ENCODE data around the gene ADAM12.

ADAM12 gene

GRCh38 chr10:126215746-126216631 lies 172.3 kb downstream of the ADAM12 start:
- no peak for DNase-seq

- no peak for DNase-seq
Measured at GRCh38 chr10:126214679-126215078, 173.6 kb downstream of the ADAM12 start.

DNA sequence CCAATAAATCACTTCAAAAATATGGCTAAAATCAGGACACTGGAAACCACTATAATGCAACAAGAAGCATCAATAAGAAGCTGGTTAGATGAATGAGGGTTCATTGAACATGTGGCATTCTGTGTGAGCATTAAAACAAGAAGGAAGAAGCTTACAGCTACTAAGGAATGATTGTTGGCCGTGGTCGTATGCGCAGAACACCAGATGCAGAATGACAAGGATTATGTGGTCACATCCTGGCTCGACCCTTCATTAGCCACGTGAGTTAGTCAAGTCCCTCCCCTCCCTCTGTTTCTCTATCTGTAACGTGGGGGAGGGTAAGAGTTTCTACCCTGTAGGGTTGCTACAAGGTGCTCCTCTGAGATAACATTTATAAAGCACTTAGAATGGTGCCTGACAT lies 174.3 kb downstream of the ADAM12 start:
- no peak for DNase-seq

DNA sequence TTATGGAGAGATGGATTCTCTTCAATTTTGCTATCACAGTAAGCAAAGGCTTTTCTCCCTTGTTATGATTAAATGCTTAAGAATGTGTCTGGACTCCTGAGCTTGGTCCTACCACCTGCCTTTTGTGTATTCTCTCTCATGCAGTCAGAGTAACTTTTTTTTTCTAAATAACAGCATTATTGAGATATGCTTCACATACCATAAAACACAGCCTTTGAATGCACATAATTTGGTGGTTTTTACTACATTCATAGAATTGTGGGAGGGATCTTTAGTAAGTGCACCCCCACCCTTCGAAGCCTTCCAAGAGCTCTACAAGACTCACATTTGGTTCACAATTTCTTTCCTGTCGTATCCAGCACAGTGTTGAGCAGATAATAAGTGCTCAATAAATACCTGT lies 175.5 kb downstream of the ADAM12 start:
- no peak for DNase-seq

DNA sequence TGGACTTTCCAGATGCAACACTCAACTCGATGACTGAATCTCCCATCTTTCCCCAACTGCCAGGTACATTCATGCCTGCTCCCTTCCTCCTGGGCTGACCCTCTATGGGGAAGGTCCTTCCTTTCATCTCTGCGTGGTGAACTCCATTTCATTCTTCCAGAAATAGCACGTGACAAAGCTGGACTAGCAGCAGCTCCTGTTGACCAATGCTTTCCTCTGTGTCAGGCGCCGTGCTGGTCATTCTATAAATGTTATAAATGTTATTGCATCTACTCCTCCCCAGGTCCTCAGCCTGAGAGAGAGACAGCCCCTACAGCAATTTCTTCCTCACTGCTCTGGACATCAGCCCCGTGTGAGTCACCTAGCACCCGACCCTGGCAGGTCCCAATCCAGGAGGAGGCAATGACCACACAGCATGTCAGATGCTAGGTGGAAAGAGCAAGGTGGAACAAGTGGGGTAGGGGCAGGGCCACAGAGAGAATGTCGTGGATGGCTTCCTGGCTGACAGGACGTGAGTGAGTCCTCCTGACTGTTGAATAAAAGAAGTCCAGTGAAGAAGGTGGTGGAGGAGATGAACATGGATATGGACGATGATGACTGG lies 178.1 kb downstream of the ADAM12 start:
- DNase-seq = no peak

GRCh38 chr10:126209451-126209850 lies 178.8 kb downstream of the ADAM12 start:
- no peak for DNase-seq

GRCh38 chr10:126208726-126209302 lies 179.5 kb downstream of the ADAM12 start:
- no peak for DNase-seq

DNA sequence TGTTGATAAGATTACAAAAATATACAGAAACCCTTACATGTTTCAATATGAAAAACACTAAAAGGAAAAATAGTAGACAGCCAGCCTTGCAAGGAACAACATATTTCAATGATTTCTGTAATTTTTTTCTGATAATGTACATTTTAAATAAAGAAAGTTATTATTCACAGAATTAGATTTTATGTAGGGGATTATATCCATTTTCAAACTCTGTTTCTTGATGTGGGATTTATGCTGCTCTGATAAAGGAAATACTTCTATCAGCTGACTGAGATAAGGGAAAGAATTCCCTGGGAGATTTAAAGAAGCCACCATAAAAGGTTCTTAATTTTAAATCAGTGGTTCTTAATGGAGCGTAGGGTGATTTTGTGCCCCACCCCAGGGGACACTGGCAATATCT lies 180.4 kb downstream of the ADAM12 start:
- no peak for DNase-seq

DNA sequence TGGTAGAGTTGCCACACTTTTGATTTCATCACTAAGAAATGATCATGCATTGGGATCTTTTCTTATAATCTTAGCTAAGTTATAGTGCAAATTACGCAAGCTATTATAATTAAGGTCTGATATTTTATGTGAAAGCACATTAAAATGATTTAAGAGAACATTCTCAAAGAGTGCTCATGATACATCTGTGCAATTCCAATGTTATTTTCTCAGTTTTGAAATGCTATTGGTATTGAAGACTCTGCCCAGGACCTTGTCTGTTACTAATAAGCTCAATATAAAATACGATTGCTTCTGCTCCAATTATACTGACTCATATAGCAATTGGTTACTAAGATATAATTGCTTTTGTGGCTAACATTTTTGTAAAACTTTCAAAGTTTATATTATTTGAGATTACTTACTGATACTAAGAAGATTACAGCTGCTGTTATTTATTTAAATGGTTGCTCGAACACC lies 180.9 kb downstream of the ADAM12 start:
- no peak for DNase-seq

- no peak for DNase-seq
Measured at GRCh38 chr10:126205486-126206205, 182.6 kb downstream of the ADAM12 start.

- DNase-seq = no peak
Measured at GRCh38 chr10:126204320-126204719, 184.0 kb downstream of the ADAM12 start.

DNA sequence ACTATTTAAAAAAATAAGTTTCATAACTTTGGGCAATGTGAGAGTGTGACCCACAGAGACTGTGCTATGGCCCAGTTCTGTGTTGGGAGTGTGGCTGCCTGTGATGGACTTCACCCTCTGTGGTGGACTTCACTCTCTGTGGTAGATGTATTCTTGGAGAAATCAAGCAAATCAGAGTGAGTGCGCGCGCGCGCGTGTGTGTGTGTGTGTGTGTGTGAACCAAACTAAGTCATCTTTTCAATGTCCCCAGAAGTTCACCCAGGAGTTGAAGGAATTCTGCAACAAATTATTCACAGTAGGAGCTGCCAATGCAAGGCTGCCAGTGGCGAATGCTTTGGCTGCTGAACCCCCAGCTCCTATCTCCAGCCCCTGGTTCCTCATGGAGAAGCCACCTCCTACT lies 184.5 kb downstream of the ADAM12 start:
- DNase-seq = no peak

- no peak for DNase-seq
Measured at GRCh38 chr10:126201603-126202002, 186.7 kb downstream of the ADAM12 start.

- DNase-seq = no peak
Measured at GRCh38 chr10:126199221-126199998, 188.9 kb downstream of the ADAM12 start.

DNA sequence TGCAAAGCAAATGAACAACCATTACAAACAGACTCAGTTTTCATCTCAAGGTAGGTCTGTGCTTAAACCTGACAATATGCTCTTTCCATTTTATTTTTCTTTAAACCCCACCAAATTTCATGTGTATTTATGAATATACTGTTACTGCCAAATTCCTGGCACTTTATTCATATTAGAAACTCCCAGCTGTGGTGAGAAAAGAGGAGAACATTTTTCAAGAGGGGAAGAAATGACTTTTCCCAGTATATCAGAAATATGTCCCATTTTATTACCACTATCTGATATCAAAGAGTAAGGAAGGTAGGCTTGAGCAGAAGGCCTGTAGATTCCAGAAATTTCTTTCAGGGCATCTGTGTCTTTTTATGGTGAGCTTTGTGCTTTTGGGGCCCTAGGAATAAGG lies 189.6 kb downstream of the ADAM12 start:
- DNase-seq = no peak

DNA sequence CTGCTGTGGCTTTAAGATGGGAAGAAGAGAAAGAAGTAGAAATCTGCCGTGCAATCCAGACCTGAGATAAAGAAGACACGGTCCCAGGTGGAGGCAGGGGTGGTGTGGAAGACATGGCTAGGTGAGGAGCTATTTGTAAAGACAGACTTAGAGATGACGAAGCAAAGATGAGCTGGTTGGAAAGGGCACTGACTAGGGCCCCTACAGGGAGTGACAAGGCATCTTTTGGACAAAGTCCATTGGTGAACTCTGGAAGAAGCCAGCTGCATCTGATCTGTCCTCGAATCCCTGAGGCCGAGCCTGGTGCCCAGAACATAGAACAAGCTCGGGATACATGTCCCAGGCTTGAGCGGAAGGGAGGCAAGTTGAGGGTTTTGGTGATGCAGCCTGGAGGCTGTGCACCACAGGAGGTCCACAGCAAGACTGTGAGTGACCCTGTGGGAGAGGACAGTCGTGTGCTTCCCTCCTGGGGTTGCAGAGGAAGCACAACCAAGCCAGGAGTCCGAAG lies 191.2 kb downstream of the ADAM12 start:
- DNase-seq = no peak

- no peak for DNase-seq
Measured at GRCh38 chr10:126196281-126196680, 192.0 kb downstream of the ADAM12 start.

DNA sequence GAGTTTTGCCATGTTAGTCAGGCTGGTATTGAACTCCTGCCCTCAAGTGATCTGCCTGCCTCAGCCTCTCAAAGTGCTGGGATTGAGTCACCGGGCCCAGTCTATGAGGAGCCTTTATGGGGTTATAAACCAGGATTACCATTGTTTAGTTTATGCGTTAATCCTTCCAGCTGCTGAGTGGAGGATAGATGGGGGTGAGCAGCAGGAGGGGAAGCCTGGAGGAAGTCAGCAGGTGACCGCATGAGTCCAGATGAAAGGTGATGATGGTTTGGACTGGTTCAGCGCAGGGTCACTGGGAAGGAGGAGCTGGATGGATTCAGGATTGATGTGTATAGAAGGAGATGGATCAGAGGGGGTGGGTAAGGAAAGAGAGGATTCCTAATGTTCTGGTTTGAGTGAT lies 197.1 kb downstream of the ADAM12 start:
- no peak for DNase-seq

GRCh38 chr10:126188679-126189200 lies 199.5 kb downstream of the ADAM12 start:
- DNase-seq = no peak

GRCh38 chr10:126187399-126187798 lies 200.9 kb downstream of the ADAM12 start:
- no peak for DNase-seq

DNA sequence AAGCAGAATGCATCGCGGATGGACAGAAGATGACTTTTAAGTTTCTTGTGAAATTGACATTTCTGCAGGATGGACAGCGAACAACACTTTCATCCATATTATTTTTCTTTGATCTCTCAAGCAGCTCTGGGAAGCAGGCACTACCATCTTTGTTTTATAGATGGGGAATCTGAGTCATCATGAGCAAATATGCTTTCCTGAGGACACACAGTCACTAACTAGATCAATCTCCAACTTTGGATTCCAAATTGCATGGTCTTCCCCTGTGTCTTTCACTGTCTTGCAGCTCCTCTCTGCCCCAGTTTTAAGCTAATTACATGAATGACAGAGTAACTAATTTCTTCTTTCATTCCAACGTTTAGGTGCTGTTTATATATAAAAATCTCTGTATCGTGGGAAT lies 201.5 kb downstream of the ADAM12 start:
- DNase-seq = no peak

All from nucleus accumbens (tissue), 56 donors.